ENCODE measurements around the gene TNRC6A.

The TNRC6A gene

GRCh38 chr16:24801761-24802302 is 72.4 kb downstream of the TNRC6A start:
- Histone ChIP-seq H2AFZ (ENCODE audit: low read depth, low read length, severe bottlenecking) (no peak overlapping the region), H3K27me3 (ENCODE audit: low read length) (no peaks in the 10 kb centered on the region), H3K9ac (ENCODE audit: low read length) (no peak overlapping the region), H3K4me2 (ENCODE audit: low read depth, low read length, poor library complexity, severe bottlenecking) (no peak overlapping the region), H3K4me3 (ENCODE audit: insufficient read depth, low read length, poor library complexity, severe bottlenecking) (no peak overlapping the region), H3K9me3 (ENCODE audit: insufficient read depth, low read length) (no peaks in the 10 kb centered on the region), H4K20me1 (ENCODE audit: low read depth, low read length) (no peaks in the 10 kb centered on the region), H3K27ac (ENCODE audit: low read depth, low read length) (no peak overlapping the region), H3K79me2 (ENCODE audit: insufficient read depth, low read length) (no peaks in the 10 kb centered on the region), H3F3A (ENCODE audit: insufficient read depth) (no peaks in the 10 kb centered on the region), H3K9me2 (replicated peaks; ENCODE audit: insufficient read depth, low read length) (no peaks in the 10 kb centered on the region), H3K36me3 (ENCODE audit: low read length) (peaks cover 44% of the 10 kb centered on the region)
- TF ChIP-seq EZH2phosphoT487 (conservative IDR thresholded peaks at IDR 0.05; ENCODE audit: low read length), result no peak
- TF ChIP-seq CTCF (IDR thresholded peaks at IDR 0.05; ENCODE audit: insufficient read depth, low read length, poor library complexity, severe bottlenecking), result no peak

- TF ChIP-seq CTCF (IDR thresholded peaks at IDR 0.05; ENCODE audit: insufficient read depth, low read length, poor library complexity, severe bottlenecking), result no peak
- no peak for TF ChIP-seq EZH2phosphoT487 (conservative IDR thresholded peaks at IDR 0.05; ENCODE audit: low read length)
- Histone ChIP-seq H3K36me3 (ENCODE audit: low read length) (peaks cover 49% of the 10 kb centered on the region), H3F3A (ENCODE audit: insufficient read depth) (no peaks in the 10 kb centered on the region), H3K27me3 (ENCODE audit: low read length) (no peaks in the 10 kb centered on the region), H3K79me2 (ENCODE audit: insufficient read depth, low read length) (no peaks in the 10 kb centered on the region), H3K27ac (ENCODE audit: low read depth, low read length) (no peak overlapping the region), H3K9ac (ENCODE audit: low read length) (no peak overlapping the region), H3K9me3 (ENCODE audit: insufficient read depth, low read length) (no peaks in the 10 kb centered on the region), H3K9me2 (replicated peaks; ENCODE audit: insufficient read depth, low read length) (no peaks in the 10 kb centered on the region), H4K20me1 (ENCODE audit: low read depth, low read length) (no peaks in the 10 kb centered on the region), H3K4me3 (ENCODE audit: insufficient read depth, low read length, poor library complexity, severe bottlenecking) (no peak overlapping the region), H2AFZ (ENCODE audit: low read depth, low read length, severe bottlenecking) (no peak overlapping the region), H3K4me2 (ENCODE audit: low read depth, low read length, poor library complexity, severe bottlenecking) (no peak overlapping the region)
These were observed 76.0 kb downstream of the TNRC6A start for GRCh38 chr16:24805484-24805883.

GRCh38 chr16:24807301-24807700 is 77.8 kb downstream of the TNRC6A start:
- Histone ChIP-seq H3K27ac (ENCODE audit: low read depth, low read length) (no peak overlapping the region), H3K9me2 (replicated peaks; ENCODE audit: insufficient read depth, low read length) (no peaks in the 10 kb centered on the region), H3K9me3 (ENCODE audit: insufficient read depth, low read length) (no peaks in the 10 kb centered on the region), H3F3A (ENCODE audit: insufficient read depth) (no peaks in the 10 kb centered on the region), H3K36me3 (ENCODE audit: low read length) (peaks cover 59% of the 10 kb centered on the region), H4K20me1 (ENCODE audit: low read depth, low read length) (no peaks in the 10 kb centered on the region), H3K9ac (ENCODE audit: low read length) (no peak overlapping the region), H3K79me2 (ENCODE audit: insufficient read depth, low read length) (no peaks in the 10 kb centered on the region), H2AFZ (ENCODE audit: low read depth, low read length, severe bottlenecking) (no peak overlapping the region), H3K27me3 (ENCODE audit: low read length) (no peaks in the 10 kb centered on the region), H3K4me2 (ENCODE audit: low read depth, low read length, poor library complexity, severe bottlenecking) (no peak overlapping the region), H3K4me3 (ENCODE audit: insufficient read depth, low read length, poor library complexity, severe bottlenecking) (no peak overlapping the region)
- TF ChIP-seq CTCF (IDR thresholded peaks at IDR 0.05; ENCODE audit: insufficient read depth, low read length, poor library complexity, severe bottlenecking) (no peak), EZH2phosphoT487 (conservative IDR thresholded peaks at IDR 0.05; ENCODE audit: low read length) (no peak)

Measured in SU-DHL-6 (cell line).